SH-SY5Y (cell line): ENCODE measurements around the gene CDC25B.

Experiments
- GATA2 ChIP-seq: IDR thresholded peaks from 2 replicates; pipeline ENCODE4 v1.6.1; 2011; ENCODE audit warnings: mild to moderate bottlenecking, low read depth, low read length
- GATA3 ChIP-seq: IDR thresholded peaks from 2 replicates; pipeline ENCODE4 v1.6.1; 2011; ENCODE audit warnings: low read depth, mild to moderate bottlenecking, low read length, moderate library complexity

CDC25B gene

GRCh38 chr20:3771552-3772058 is 24.5 kb upstream of the CDC25B start:
- TF ChIP-seq GATA3 (no peak), GATA2 (no peak)

DNA sequence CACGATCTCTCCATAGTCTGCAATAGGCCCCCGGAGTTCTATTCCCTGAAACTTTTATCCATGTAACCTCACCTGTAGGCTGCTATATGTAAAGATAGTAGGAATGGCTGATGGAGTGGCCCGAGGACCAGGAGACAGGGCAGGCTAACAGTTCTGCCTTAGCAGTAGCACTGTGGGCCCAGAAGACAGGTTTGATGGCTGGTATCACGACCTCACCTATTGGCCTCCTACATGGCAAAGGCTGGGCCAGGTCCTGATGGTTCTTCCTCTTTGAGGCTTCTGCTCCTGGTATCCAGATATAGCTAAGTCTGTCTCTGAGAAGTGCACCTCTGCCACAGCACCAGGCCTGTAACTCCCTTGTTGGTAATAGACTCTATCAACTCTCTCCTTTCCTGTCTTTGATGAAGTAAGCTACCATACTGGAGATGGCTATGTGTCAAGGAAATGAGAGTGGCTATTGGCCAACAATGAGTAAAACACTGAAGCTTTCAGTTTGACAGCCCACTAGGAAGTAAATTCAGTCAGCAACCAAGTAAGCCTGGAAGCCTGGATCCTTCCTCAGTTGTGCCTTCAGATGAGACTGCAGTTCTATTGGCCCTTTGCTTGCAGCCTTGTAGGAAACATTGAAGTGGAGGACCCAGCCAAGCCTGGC is 20.5 kb upstream of the CDC25B start:
- TF ChIP-seq GATA3, result no peak
- no peak for TF ChIP-seq GATA2

GRCh38 chr20:3777381-3777715 is 18.8 kb upstream of the CDC25B start:
- no peak for TF ChIP-seq GATA2
- no peak for TF ChIP-seq GATA3

GRCh38 chr20:3777716-3778629 is 18.1 kb upstream of the CDC25B start:
- TF ChIP-seq GATA3, result no peak
- no peak for TF ChIP-seq GATA2

DNA sequence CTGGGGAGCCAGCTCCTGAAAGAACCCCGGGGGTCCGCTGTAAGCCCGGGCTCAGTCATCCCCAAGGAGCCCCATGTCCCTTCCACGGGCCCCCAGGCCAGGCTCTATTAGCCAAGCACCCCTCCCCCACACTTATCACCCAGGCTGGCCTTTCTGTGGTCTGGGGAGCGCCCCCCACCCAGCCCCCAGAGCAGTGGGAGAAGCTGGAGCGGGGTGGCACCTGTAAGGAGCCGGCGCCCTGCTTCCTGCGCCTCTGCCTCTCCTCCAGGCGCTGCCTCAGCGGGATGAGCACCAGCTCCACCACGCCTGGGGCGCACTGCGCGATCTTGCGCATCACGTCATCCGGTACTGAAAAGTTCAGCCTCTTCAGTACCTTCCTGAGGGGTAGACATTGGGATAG is 17.1 kb upstream of the CDC25B start:
- TF ChIP-seq GATA2 (no peak), GATA3 (no peak)

DNA sequence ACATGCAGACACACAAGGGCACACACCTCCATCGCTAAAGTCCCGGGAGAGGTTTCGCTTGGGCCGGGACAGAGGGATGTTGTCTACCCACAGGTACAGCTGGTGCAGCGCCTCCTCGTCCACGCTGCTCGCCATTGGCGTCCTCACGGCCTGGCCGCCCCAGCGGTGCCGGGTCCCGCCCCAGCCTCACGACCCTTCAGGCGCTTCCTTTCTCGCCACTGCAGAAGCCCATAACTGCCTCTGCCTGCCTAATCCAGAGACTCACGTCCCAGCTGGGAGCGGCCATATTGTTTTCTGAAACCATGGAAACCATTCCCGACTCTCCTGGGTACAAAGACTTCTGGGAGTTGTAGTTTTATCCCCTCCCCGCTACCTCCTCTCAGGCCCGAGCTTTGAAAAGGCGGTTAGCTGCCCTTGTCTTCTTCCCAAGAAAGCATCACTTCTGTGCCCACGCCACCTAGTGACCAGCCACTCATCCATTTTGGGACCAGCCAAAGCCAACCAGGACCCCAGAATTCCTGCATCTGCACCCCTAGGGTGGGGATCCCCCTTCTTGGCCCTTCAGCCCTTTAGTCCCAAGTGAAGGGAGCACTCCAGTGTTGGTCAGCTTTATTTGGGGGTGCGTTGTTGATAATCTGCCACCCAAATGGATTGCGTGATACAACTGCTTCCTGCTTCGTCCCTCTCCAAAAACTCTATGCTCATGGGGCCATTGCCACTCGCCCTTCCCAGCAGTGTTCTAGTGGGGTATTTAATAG is 14.8 kb upstream of the CDC25B start, which contains the start of gene SPEF1:
SPEF1 (minus strand) TSS at position 296 of the 758 bp plus-strand sequence; CDS start at position 135, 161 bp downstream.
- no peak for TF ChIP-seq GATA2

DNA sequence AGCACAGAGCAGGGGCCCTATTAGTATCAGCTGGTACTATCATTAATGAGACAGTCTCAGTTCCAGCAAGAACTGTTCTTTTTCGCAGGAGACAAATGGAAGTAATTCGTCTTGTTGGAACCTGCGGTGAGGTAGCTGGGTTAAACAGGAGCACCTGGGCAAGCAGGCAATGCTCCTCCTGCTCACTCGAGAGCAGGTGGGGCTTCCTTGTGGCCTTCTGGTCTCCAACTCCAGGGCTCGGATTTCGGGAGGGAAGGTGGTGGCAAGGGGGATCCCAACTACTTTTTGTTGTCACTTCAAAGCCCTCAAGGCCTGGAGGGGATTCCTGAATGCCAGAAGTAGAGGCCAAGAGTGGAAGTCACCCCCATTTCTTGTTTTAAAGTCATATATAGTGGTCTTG is 13.5 kb upstream of the CDC25B start:
- TF ChIP-seq GATA3, result no peak
- no peak for TF ChIP-seq GATA2

- TF ChIP-seq GATA2 (no peak), GATA3 (no peak)
Observed at GRCh38 chr20:3783068-3783489, 13.0 kb upstream of the CDC25B start.

- TF ChIP-seq GATA3 (no peak), GATA2 (no peak)
Observed at GRCh38 chr20:3783511-3784195, 12.5 kb upstream of the CDC25B start.

DNA sequence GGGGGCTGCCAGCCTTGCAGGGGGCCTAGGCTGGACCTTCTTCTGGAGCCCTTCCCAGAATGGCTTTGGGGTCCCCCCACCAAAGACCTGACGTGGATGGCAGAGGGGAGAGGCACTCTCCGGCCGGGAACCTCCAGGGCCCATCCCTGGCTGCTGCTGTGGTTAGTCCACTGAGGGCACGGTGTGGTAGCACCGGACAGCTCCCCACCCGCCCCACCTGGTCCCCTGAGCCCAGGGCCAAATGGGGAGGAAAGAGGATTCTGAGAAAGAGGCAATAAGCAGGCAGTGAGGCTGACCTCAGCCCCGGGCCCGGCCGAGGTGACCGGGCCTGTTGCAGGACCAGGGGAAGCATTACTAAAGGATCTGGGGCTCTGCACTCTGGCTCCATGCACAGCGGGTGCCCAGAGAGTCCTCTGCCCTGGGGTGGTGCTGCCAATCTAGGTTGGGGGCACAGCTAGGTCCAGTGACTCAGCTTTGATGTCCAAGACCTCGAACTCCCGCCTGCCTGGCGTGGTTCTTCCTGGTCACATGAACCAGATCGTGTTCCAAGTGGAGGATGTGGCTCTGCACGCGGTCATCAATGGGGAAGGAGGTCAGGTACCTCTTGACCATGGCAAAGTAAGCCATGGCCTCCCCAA is 11.8 kb upstream of the CDC25B start:
- no peak for TF ChIP-seq GATA2
- TF ChIP-seq GATA3, result no peak

DNA sequence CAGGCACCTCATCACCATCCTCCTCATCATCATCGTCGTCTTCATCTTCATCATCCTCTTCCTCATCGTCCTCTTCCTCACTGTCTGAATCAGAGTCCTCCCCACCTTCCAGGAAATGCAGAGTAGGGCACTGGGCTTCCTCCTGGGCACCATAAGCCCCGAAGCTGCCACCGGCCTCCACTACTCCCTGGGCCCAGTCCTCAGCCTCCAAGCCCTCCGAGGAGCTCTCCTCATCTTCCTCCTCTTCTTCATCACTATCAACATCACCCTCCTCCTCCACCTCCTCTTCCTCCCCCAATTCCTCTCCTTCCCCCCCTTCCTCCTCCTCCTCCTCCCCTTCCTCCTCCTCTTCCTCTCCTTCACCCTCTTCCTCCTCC is 11.3 kb upstream of the CDC25B start:
- TF ChIP-seq GATA2, result no peak
- TF ChIP-seq GATA3, result no peak

DNA sequence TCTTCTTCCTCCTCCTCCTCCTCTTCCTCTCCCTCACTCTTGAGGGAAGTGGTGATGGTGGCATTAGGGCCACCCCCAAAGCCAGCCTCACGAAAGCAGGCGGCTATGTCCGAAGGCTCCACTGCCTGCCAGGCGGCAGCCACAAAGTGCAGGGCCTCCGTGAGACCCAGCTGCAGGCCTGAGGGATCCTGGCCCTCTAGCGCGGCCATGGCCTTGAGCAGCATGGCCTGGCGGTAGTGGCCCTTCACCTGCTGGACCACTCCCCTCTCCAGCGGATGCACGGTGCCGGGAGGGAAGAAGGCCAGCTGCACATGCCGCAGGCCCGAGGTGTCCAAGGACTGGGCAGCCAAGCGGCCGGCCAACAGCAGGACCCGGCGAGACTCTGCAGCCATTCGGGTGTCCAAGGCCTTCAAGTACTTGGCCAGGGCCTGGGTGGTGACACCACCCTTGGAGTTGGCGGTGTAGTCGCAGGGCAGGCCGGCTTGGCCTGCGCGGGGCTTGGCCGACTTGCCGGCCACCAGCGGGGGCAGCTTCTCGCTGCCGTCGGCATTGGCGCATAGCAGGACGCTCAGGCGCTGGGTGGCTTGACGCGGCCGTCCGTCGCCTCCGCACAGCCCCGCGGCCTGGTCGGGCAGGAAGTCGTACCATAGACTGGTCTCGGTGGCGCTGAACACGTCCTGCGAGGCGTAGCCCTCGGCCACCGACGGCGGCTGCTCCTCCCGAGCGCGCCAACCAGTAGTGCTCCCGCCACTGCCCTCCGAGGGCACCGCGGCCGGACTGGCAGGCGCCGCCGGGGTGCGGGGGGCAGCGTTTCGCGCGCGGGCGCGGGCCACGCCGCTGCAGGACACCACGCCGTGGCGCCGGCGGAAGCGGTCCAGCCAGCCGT is 10.6 kb upstream of the CDC25B start:
- TF ChIP-seq GATA3, result no peak
- no peak for TF ChIP-seq GATA2
